HFF-Myc (cell line): ENCODE data around the gene MSI1.

Experiments
- DNase-seq: peaks from one replicate; pipeline ENCODE4 v3.0.0-alpha.2; 2011; ENCODE audit warnings: low read depth; ENCODE audit errors: extremely low read depth
- H3K4me3 ChIP-seq: replicated peaks from 2 replicates; pipeline ENCODE4 v1.5.1; 2011; ENCODE audit warnings: low read depth, mild to moderate bottlenecking, control low read depth, low read length
- CTCF ChIP-seq: IDR thresholded peaks from 2 replicates; pipeline ENCODE4 v1.5.1; 2012; ENCODE audit warnings: mild to moderate bottlenecking, low read depth, low read length, control low read depth; ENCODE audit errors: missing control alignments

The MSI1 gene

DNA sequence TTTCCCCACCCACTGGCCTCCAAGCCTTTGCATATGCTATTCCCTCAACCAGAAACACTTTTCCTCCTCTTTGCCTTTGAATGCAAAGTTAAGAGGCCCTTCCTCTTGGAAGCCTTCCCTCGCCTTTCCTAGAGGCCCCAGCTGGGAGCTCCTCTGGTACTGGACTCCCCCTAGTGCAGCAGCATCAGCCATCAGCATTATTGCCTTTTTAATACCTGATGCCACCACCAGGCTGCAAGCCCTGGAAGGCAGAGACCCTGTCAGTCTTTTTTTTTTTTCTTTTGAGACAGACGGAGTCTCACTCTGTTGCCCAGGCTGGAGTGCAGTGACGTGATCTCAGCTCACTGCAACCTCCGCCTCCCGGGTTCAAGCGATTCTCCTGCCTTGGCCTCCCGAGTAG, 22.3 kb downstream of the MSI1 start:
- no peak for TF ChIP-seq CTCF
- no peak for DNase-seq
- H3K4me3 ChIP-seq, result no peak overlapping the region

GRCh38 chr12:120346031-120346430, 22.9 kb downstream of the MSI1 start:
- no peak for DNase-seq
- no peak for TF ChIP-seq CTCF
- H3K4me3 ChIP-seq, result no peak overlapping the region

DNA sequence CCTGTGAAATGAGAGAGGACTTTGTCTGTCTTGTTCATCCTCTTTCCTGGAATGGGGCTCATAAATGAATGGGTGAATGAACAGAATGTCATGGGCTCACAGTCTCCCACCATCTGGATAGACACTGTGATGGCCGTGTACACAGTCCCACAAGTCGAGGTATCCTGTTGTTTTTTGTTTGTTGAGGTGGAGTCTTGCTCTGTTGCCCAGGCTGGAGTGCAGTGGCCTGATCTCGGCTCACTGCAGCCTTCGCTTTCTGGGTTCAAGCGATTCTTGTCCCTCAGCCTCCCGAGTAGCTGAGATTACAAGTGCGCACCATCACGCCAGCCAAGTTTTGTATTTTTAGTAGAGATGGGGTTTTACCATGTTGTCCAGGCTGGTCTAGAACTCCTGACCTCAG, 25.3 kb downstream of the MSI1 start:
- no peak overlapping the region for H3K4me3 ChIP-seq
- no peak for DNase-seq
- no peak for TF ChIP-seq CTCF

- no peak for DNase-seq
- no peak for TF ChIP-seq CTCF
Measured at GRCh38 chr12:120343039-120343537, 25.9 kb downstream of the MSI1 start.

DNA sequence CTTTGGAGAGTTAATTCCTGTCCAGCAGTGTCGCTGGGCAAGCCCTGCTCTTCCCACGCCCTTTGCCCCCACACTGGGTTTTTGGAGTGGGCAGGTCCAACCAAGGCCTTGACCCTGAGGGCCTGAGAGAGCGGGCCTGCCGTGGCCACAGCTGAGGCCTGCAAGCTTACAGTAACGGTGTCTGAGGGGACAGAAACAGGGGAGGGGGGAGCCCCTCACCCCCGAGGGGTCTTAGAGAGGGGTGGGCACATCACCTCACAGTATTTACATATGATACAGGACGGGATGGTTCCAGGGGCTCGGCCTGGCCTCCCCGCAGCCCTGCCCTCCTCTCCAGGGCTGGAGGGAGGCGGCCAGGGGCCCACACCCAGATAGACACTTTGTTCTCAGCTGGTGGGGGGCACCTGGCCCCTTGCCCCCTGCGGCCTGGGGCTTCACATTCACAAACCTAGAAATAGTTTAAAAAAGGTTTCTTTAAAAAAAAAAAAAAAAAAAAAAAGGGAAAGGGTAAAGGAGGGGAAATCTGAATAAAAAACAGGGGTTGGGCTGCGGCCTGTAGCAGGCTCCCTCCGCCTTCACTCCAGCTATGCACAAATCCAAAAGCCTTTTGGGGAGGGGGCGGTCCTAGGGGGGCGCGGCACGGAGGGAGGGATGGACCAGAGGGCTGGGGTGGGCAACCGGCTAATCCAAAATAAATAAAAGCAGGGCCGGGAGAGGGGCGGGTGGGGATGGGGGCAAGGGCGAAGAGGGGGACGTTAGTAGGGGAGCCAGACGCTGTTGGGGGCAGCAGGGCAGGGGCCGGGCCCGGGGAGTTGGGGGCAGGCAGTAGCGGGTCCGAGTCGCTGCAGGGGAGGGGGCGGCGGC, 26.6 kb downstream of the MSI1 start:
- TF ChIP-seq CTCF, result no peak
- no peak for DNase-seq
- no peak overlapping the region for H3K4me3 ChIP-seq

More at GRCh38 chr12:120343039-120343537, 25.9 kb downstream of the MSI1 start:
- H3K4me3 ChIP-seq, result no peak overlapping the region

GRCh38 chr12:120339256-120339655, 29.7 kb downstream of the MSI1 start:
- no peak for DNase-seq
- no peak overlapping the region for H3K4me3 ChIP-seq
- TF ChIP-seq CTCF, result no peak
